Endothelial cell of umbilical vein (primary cell): Measurements from ENCODE around the gene LYPLAL1. TPM values are rescaled to one million over a fixed set of nuclear protein-coding genes. Genes with fewer than 3 reads are reported as not detected.

ENCODE experiments used
- BruUV-seq: library from RNA; stranded (reverse); fragments of 400-500 nt; replicated peaks from 2 replicates; lab custom pipeline; 2021; lab: Mats Ljungman, UMichigan
- CTCF ChIA-PET: fragments of 300-600, 350-600 bp; sonication (Branson Sonifier 250); formaldehyde crosslinking; loops from one replicate; lab custom pipeline; 2021; ENCODE audit warnings: antibody characterized with exemption, inconsistent platforms; lab: Charles Lee
- POLR2A ChIA-PET: fragments of 300-600, 350-600 bp; sonication (Branson Sonifier 250); formaldehyde crosslinking; loops from one replicate; lab custom pipeline; 2021; ENCODE audit warnings: antibody characterized with exemption, inconsistent platforms; lab: Charles Lee
- DNase-seq: peaks from one replicate; pipeline ENCODE4 v3.0.0-alpha.2; 2011; ENCODE audit warnings: low read depth, low spot score
- FAIRE-seq: peaks from 2 replicates; lab custom pipeline; 2011; peaks lifted over from hg19 to GRCh38; lab: Jason Lieb, UNC
- H2AFZ ChIP-seq: 2 replicates; pipeline ENCODE4 v1.6.0; 2012; ENCODE audit warnings: low read depth, low read length, control low read depth, inconsistent platforms
- H3K27ac ChIP-seq: 2 replicates; pipeline ENCODE4 v1.5.1; 2011; ENCODE audit warnings: low read depth, mild to moderate bottlenecking, control low read depth, low read length, moderate library complexity; ENCODE audit not compliant: insufficient read depth
- H3K27me3 ChIP-seq, 2 experiments: 2 replicates each; pipeline versions ENCODE4 v1.6.0 to v1.6.1; 2011; ENCODE audit warnings: low read length in 2 of 2, mixed read lengths in 1 of 2; ENCODE audit not compliant: control insufficient read depth in 2 of 2, insufficient read depth in 2 of 2
- H3K36me3 ChIP-seq, 2 experiments: 2 replicates in 1 of 2; 3 replicates in 1 of 2; pipeline ENCODE4 v1.5.1; 2011; ENCODE audit warnings: low read length in 2 of 2, mild to moderate bottlenecking in 1 of 2, moderate library complexity in 1 of 2; ENCODE audit not compliant: control insufficient read depth in 2 of 2, insufficient read depth in 2 of 2; ENCODE audit errors: extremely low read depth in 1 of 2
- H3K4me1 ChIP-seq: 3 replicates; pipeline ENCODE4 v1.5.1; 2011; ENCODE audit warnings: mild to moderate bottlenecking, low read length; ENCODE audit not compliant: control insufficient read depth, insufficient read depth; ENCODE audit errors: extremely low read depth
- H3K4me2 ChIP-seq: 2 replicates; pipeline ENCODE4 v1.6.1; 2011; ENCODE audit warnings: low read length, control low read depth, mixed read lengths; ENCODE audit not compliant: insufficient read depth
- H3K4me3 ChIP-seq, 3 experiments: fragments of 200-600 bp in 1 of 3; sonication (generic), shearing (Covaris generic) in 1 of 3; replicated peaks in 1 of 3; 2 replicates each; pipeline ENCODE4 v1.5.1; 2011 to 2016; ENCODE audit warnings: control low read depth in 3 of 3, low read length in 3 of 3, mild to moderate bottlenecking in 2 of 3, inconsistent platforms in 1 of 3, low read depth in 1 of 3, moderate library complexity in 1 of 3; ENCODE audit not compliant: insufficient read depth in 1 of 3
- H3K79me2 ChIP-seq: 2 replicates; pipeline ENCODE4 v1.6.0; 2012; ENCODE audit warnings: low read length, inconsistent platforms; ENCODE audit not compliant: control insufficient read depth, insufficient read depth
- H3K9ac ChIP-seq: replicated peaks from 2 replicates; pipeline ENCODE3; 2011; ENCODE audit warnings: low read length, control low read depth; ENCODE audit not compliant: insufficient read depth; ENCODE audit errors: extremely low read depth
- H3K9me1 ChIP-seq: replicated peaks from 3 replicates; pipeline ENCODE4 v1.6.0; 2011; ENCODE audit warnings: mild to moderate bottlenecking, low read length; ENCODE audit not compliant: control insufficient read depth, insufficient read depth; ENCODE audit errors: extremely low read depth
- H3K9me3 ChIP-seq: replicated peaks from 2 replicates; pipeline ENCODE4 v1.5.1; 2012; ENCODE audit warnings: low read length, inconsistent platforms; ENCODE audit not compliant: control insufficient read depth, insufficient read depth
- H4K20me1 ChIP-seq: replicated peaks from 2 replicates; pipeline ENCODE3; 2011; ENCODE audit warnings: mild to moderate bottlenecking, low read length; ENCODE audit not compliant: control insufficient read depth, insufficient read depth; ENCODE audit errors: extremely low read depth
- CTCF ChIP-seq, 2 donors: IDR thresholded peaks; 1 replicate in 1 of 2; 2 replicates in 1 of 2; pipeline ENCODE4 v1.5.1; 2011; ENCODE audit warnings: low read length in 2 of 2, mild to moderate bottlenecking in 2 of 2, moderate library complexity in 2 of 2, control low read depth in 1 of 2, inconsistent platforms in 1 of 2, low read depth in 1 of 2; ENCODE audit not compliant: insufficient read depth in 1 of 2; ENCODE audit errors: extremely low read depth in 1 of 2
- EZH2 ChIP-seq: IDR thresholded peaks from 2 replicates; pipeline ENCODE4 v1.6.1; 2012; ENCODE audit warnings: borderline replicate concordance, low read depth, mild to moderate bottlenecking, moderate library complexity, low read length, inconsistent platforms; ENCODE audit not compliant: severe bottlenecking
- FOS ChIP-seq: IDR thresholded peaks from 2 replicates; pipeline ENCODE4 v1.6.1; 2011; ENCODE audit warnings: mild to moderate bottlenecking, low read length, moderate library complexity, borderline replicate concordance; ENCODE audit not compliant: insufficient read depth
- GATA2 ChIP-seq: IDR thresholded peaks from 2 replicates; pipeline ENCODE4 v1.7.0; 2011; ENCODE audit warnings: low read depth, mild to moderate bottlenecking, moderate library complexity, mixed read lengths, low read length; ENCODE audit not compliant: insufficient read length, insufficient read depth
- JUN ChIP-seq: IDR thresholded peaks from 2 replicates; pipeline ENCODE4 v1.6.1; 2011; ENCODE audit warnings: borderline replicate concordance, low read depth; ENCODE audit not compliant: insufficient read length, insufficient read depth
- MYC ChIP-seq: IDR thresholded peaks from one replicate; pipeline ENCODE4 v1.6.1; 2011; ENCODE audit warnings: mild to moderate bottlenecking, low read depth, low read length
- POLR2A ChIP-seq: IDR thresholded peaks from 2 replicates; pipeline ENCODE4 v1.6.1; 2012; ENCODE audit warnings: low read depth, mild to moderate bottlenecking, control low read depth, low read length
- POLR2AphosphoS5 ChIP-seq: IDR thresholded peaks from 2 replicates; pipeline ENCODE4 v1.6.1; 2012; ENCODE audit warnings: low read depth, mild to moderate bottlenecking, control low read depth, low read length, moderate library complexity; ENCODE audit not compliant: insufficient read depth
- dilution Hi-C: fragments of 300-500 bp; cut with MboI; formaldehyde crosslinking; loops from one replicate; pipeline ENCODE4 v1.15.0; 2019; ENCODE audit warnings: low sequenced_read_pairs; ENCODE audit not compliant: extremely low pct_ligation_motif_present
- intact Hi-C: fragments of 100-400 bp; cut with micrococcal nuclease; formaldehyde crosslinking; loops from one replicate; pipeline ENCODE4 v1.10.0; 2022
- polyA plus RNA-seq, 4 experiments: library from polyadenylated mRNA; depleted of rRNA in 3 of 4; stranded (reverse) in 3 of 4; unstranded in 1 of 4; fragments of >200 nt; gene quantifications; 2 replicates each; pipeline versions ENCODE4 v1.2.1 to v1.2.3, GENCODE V29; 2011 to 2012; ENCODE audit warnings: missing spikeins in 1 of 4
- total RNA-seq: library from RNA; stranded (reverse); gene quantifications from 2 replicates; pipeline ENCODE4 v1.2.3, GENCODE V29; 2021
- TF ChIP-seq, protein P1 (sequence below): IDR thresholded peaks from 2 replicates; pipeline ENCODE4 v1.6.1; 2011; ENCODE audit not compliant: insufficient read depth, insufficient read length

Gene LYPLAL1
- total and polyA plus RNA-seq, 2 donors (not counting 3 experiments of a cell fraction or from before 2014, with no cell fraction given): 7.4 to 25.4 TPM

- TF ChIP-seq, protein P1, sequence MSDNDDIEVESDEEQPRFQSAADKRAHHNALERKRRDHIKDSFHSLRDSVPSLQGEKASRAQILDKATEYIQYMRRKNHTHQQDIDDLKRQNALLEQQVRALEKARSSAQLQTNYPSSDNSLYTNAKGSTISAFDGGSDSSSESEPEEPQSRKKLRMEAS: no peak
- TF ChIP-seq FOS: no peak
- no peak for TF ChIP-seq GATA2
- no peak for TF ChIP-seq JUN
- TF ChIP-seq POLR2AphosphoS5: no peak
- no peak for TF ChIP-seq POLR2A
- TF ChIP-seq EZH2: no peak
- TF ChIP-seq CTCF (IDR thresholded peaks at IDR 0.05; ENCODE audit: extremely low read depth in 1 of 2, insufficient read depth in 1 of 2, low read depth in 1 of 2, low read length in 2 of 2): no peak
- TF ChIP-seq MYC: no peak
- H3K36me3 ChIP-seq: no peaks in the 10 kb centered on the region
- dilution Hi-C loops: no loop called here
- no peaks in the 10 kb centered on the region for H3K9me3 ChIP-seq
- H3K27ac ChIP-seq: no peak overlapping the region
- H2AFZ ChIP-seq: no peak overlapping the region
- ChIA-PET CTCF (interaction anchor here (0.9 kb wide), 1 partner anchor 13 kb away, joined by 5 read pairs; no protein-coding TSS in a partner anchor), POLR2A (no interaction called here)
- H3K79me2 ChIP-seq: no peaks in the 10 kb centered on the region
- H3K9me1 ChIP-seq: no peaks in the 10 kb centered on the region
- H3K27me3 ChIP-seq: no peaks in the 10 kb centered on the region
- intact Hi-C loops: no loop called here
- no peaks in the 10 kb centered on the region for H4K20me1 ChIP-seq
- H3K4me3 ChIP-seq: no peak overlapping the region
- no peak overlapping the region for H3K9ac ChIP-seq
- no peak overlapping the region for H3K4me2 ChIP-seq
- no peaks in the 10 kb centered on the region for H3K4me1 ChIP-seq
- no peak for FAIRE-seq
- no peak for DNase-seq
- BruUV-seq: no TSS peak
Observed at GRCh38 chr1:219150913-219151312, 22.8 kb upstream of the LYPLAL1 start.
